NT2/D1 (cell line): Measurements from ENCODE around the gene BCAN.

Source experiments
- SUZ12 ChIP-seq: IDR thresholded peaks from 2 replicates; pipeline ENCODE4 v1.6.1; 2011; ENCODE audit not compliant: insufficient read length, insufficient read depth; ENCODE audit errors: extremely low read depth
- YY1 ChIP-seq: IDR thresholded peaks from 2 replicates; pipeline ENCODE4 v1.6.1; 2011; ENCODE audit not compliant: insufficient read length, insufficient read depth
- ZNF274 ChIP-seq: IDR thresholded peaks from 2 replicates; pipeline ENCODE4 v1.6.1; 2011; ENCODE audit warnings: mild to moderate bottlenecking, low read depth, low read length

DNA sequence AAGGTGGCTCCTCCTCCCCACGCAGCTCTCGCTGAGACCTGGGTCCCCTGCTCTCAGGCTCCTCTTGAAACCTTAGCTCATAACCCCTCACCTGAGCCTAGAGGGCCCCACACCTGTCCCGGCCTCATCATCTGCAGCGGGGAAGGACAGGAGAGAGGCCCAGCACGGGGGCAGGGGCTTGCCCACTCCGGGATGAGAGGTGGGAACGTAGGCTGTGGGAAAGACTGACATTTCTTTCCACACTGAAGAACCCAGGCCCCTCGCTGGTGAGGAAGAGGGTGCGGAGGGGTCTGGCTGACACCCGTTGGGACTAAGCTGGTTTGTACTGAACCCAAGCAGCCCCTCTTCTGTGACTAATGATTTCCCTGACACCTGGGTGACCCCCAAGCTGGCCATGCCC, 49.3 kb downstream of the BCAN start:
- no peak for TF ChIP-seq ZNF274
- TF ChIP-seq YY1 = no peak
- no peak for TF ChIP-seq SUZ12
